Sigmoid colon (tissue), 7 donors: ENCODE data around the gene KLHDC7B. TPM values are rescaled to one million over a fixed set of nuclear protein-coding genes. Genes with fewer than 3 reads are reported as not detected.
A peak's percentile ranks its signal among the peaks of the same experiment; 100 is the strongest.

Source experiments
- DNase-seq: peaks from one replicate; pipeline ENCODE4 v3.0.0-alpha.2; 2019
- H3K27ac ChIP-seq, 4 donors: fragments of 200-600 bp; sonication (generic); one replicate each; pipeline ENCODE4 v1.5.1; 2016 to 2019; ENCODE audit warnings: mild to moderate bottlenecking in 1 of 4
- H3K27me3 ChIP-seq, 3 donors: fragments of 200-600 bp; sonication (generic); one replicate each; pipeline ENCODE4 v1.5.1; 2019; ENCODE audit warnings: mild to moderate bottlenecking in 1 of 3
- H3K36me3 ChIP-seq, 4 donors: fragments of 200-600 bp; sonication (generic); one replicate each; pipeline ENCODE4 v1.5.1; 2016 to 2019
- H3K4me1 ChIP-seq, 4 donors: fragments of 200-600 bp; sonication (generic); one replicate each; pipeline ENCODE4 v1.5.1; 2017 to 2019
- H3K4me3 ChIP-seq, 4 donors: fragments of 200-600 bp; sonication (generic); one replicate each; pipeline ENCODE4 v1.5.1; 2017 to 2019; ENCODE audit warnings: mild to moderate bottlenecking in 2 of 4, moderate library complexity in 1 of 4
- H3K9me3 ChIP-seq, 4 donors: fragments of 200-600 bp in 3 of 4; sonication (generic) in 3 of 4; one replicate each; pipeline versions ENCODE4 v1.5.1 to v1.6.1; 2013 to 2019
- EP300 ChIP-seq, 4 donors: sonication (generic); formaldehyde crosslinking; IDR thresholded peaks; one replicate each; pipeline ENCODE4 v1.6.1; 2017; ENCODE audit warnings: antibody characterized with exemption in 4 of 4
- POLR2A ChIP-seq, 2 donors: fragments of 450-650 bp; IDR thresholded peaks; one replicate each; pipeline ENCODE4 v1.6.1; 2016; ENCODE audit warnings: antibody characterized with exemption in 2 of 2, mild to moderate bottlenecking in 2 of 2, moderate library complexity in 2 of 2
- POLR2AphosphoS5 ChIP-seq, 4 donors: sonication (generic); formaldehyde crosslinking; IDR thresholded peaks; one replicate each; pipeline ENCODE4 v1.6.1; 2017; ENCODE audit warnings: antibody characterized with exemption in 4 of 4
- WGBS, 2 donors: extraction: QIAGEN DNeasy Blood & Tissue Kit; methylation state at CpG; one replicate each; pipeline ENCODE4 v1.1.7; 2013; 5-methylcytosine and 5-hydroxymethylcytosine counted together
- intact Hi-C: fragments of 100-400 bp; cut with DNase I; formaldehyde crosslinking; loops from one replicate; pipeline ENCODE4 v1.15.1; 2023
- polyA plus RNA-seq, 3 donors: library from polyadenylated mRNA; stranded (reverse); fragments of 200-250 nt; gene quantifications; one replicate each; pipeline ENCODE4 v1.2.3, GENCODE V29; 2013
- total RNA-seq, 4 donors: library from RNA; depleted of rRNA; stranded (reverse); fragments of >200 nt; gene quantifications; one replicate each; pipeline ENCODE4 v1.1.0, GENCODE V29; 2016
- TF ChIP-seq, protein P1 (sequence below), 4 experiments: fragments of 450-650 bp in 3 of 4; fragments of 200-600 bp in 1 of 4; IDR thresholded peaks; one replicate each; pipeline ENCODE4 v1.5.1; 2016 to 2019; ENCODE audit warnings: antibody characterized with exemption in 4 of 4, mild to moderate bottlenecking in 3 of 4, moderate library complexity in 2 of 4
- donor health status: healthy with polysubstance abuse.
- donor health status: Bipolar disorder and iron deficiency.
- donor health status: healthy.

Gene KLHDC7B
- total and polyA plus RNA-seq, 7 donors: 2.0 TPM; not detected in 6

DNA sequence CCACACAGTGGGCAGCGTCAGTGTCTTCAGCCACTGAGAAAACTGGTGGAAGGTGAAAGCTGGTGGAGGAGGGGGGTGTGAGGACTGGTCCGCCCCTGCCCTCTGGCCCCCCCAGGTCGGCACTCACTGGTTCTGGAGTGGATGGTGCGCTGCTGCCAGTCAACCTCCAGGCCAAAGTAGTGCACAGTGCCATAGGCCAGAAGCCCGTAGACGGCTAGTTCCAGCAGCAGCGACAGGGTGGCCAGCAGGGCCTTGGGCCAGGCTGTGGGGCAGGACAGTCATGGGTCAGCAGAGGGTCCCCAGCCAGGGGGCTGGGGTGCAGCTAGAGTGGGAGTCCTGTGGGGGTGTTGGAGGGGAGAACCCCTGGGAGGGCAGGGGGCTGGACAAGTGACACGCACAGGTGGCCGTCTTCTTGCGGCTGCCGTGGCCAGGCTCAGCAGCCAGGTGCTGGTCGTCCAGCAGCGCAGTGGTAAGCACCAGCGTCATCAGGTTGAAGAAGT lies 40.4 kb upstream of the KLHDC7B start:
- no peak overlapping the region for H3K4me3 ChIP-seq
- WGBS, 2 donors: 94 to 96% methylated on average over 14 of the region's 14 CpGs
- H3K36me3 ChIP-seq: peaks cover 20 to 36% (median 29%) of the 10 kb centered on the region in 4 donors
- H3K4me1 ChIP-seq: peaks cover 0 to 39% (median 24%) of the 10 kb centered on the region in 4 donors
- TF ChIP-seq EP300 (IDR thresholded peaks at IDR 0.05) (no peak), POLR2AphosphoS5 (IDR thresholded peaks at IDR 0.05) (no peak), POLR2A (IDR thresholded peaks at IDR 0.05) (no peak)
- TF ChIP-seq, protein P1, sequence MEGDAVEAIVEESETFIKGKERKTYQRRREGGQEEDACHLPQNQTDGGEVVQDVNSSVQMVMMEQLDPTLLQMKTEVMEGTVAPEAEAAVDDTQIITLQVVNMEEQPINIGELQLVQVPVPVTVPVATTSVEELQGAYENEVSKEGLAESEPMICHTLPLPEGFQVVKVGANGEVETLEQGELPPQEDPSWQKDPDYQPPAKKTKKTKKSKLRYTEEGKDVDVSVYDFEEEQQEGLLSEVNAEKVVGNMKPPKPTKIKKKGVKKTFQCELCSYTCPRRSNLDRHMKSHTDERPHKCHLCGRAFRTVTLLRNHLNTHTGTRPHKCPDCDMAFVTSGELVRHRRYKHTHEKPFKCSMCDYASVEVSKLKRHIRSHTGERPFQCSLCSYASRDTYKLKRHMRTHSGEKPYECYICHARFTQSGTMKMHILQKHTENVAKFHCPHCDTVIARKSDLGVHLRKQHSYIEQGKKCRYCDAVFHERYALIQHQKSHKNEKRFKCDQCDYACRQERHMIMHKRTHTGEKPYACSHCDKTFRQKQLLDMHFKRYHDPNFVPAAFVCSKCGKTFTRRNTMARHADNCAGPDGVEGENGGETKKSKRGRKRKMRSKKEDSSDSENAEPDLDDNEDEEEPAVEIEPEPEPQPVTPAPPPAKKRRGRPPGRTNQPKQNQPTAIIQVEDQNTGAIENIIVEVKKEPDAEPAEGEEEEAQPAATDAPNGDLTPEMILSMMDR (IDR thresholded peaks at IDR 0.05): no peak
- no peaks in the 10 kb centered on the region for H3K9me3 ChIP-seq
- no peaks in the 10 kb centered on the region for H3K27me3 ChIP-seq
- no peak overlapping the region for H3K27ac ChIP-seq
- DNase-seq: no peak
- intact Hi-C loops: loop anchor here (5.0 kb wide), 2 partner anchors 158 to 263 kb away; no protein-coding TSS in a partner anchor

DNA sequence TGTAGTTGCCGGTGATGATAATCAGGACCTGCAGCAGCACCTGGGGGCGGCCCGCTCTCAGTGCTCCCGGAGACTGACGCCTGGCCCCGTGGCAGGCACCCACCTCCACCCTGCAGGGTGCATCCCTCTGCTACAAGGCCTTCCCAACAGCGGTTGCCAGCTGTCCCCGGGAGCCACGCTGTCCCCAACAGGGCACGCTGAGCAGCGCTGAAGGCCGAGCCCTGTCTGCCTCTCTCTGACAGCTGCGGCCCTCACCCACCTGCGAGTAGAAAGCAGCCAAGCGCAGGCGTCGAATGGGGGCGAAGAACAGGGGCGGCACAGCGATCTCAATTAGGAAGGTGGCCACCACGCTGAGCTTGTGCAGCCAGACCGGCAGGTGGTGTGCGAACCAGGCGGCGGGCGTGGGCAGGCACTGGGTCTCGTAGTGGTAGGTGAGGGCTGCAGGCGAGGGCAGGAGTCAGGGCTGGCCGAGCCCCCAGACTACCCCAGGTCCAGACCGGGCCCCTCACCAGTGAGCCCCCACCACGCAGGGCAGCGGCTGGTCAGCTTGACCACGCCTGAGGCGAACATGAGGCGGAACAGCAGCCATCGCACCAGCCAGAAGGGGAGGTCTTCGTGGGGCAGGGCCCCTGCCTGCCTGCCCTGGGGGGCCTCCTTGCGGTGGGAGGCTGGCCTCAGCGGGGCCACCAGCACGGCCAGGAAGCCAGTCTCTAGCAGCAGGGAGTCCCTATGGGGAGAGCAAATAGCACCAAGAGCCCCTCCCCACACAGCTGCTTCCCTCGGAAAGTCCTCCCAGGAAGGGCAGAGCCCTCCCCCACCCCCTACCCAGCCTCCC lies 39.7 kb upstream of the KLHDC7B start:
- TF ChIP-seq POLR2A (IDR thresholded peaks at IDR 0.05) (no peak), POLR2AphosphoS5 (IDR thresholded peaks at IDR 0.05) (no peak), EP300 (IDR thresholded peaks at IDR 0.05) (no peak)
- TF ChIP-seq, protein P1 (IDR thresholded peaks at IDR 0.05): no peak
- peak; percentile 66 for DNase-seq
- Histone ChIP-seq H3K36me3 (peaks cover 20 to 36% (median 29%) of the 10 kb centered on the region in 4 donors), H3K27me3 (no peaks in the 10 kb centered on the region), H3K9me3 (no peaks in the 10 kb centered on the region), H3K4me3 (peak overlapping the region; percentile 67 to 97 (median 96)), H3K4me1 (peaks cover 0 to 39% (median 24%) of the 10 kb centered on the region in 4 donors), H3K27ac (no peak overlapping the region)
- WGBS, 2 donors: 92 to 94% methylated on average over 41 of the region's 41 CpGs
- intact Hi-C loops: loop anchor here (2.0 to 5.0 kb wide), 3 partner anchors 31 to 264 kb away; partner anchors contain the start of gene SBF1

DNA sequence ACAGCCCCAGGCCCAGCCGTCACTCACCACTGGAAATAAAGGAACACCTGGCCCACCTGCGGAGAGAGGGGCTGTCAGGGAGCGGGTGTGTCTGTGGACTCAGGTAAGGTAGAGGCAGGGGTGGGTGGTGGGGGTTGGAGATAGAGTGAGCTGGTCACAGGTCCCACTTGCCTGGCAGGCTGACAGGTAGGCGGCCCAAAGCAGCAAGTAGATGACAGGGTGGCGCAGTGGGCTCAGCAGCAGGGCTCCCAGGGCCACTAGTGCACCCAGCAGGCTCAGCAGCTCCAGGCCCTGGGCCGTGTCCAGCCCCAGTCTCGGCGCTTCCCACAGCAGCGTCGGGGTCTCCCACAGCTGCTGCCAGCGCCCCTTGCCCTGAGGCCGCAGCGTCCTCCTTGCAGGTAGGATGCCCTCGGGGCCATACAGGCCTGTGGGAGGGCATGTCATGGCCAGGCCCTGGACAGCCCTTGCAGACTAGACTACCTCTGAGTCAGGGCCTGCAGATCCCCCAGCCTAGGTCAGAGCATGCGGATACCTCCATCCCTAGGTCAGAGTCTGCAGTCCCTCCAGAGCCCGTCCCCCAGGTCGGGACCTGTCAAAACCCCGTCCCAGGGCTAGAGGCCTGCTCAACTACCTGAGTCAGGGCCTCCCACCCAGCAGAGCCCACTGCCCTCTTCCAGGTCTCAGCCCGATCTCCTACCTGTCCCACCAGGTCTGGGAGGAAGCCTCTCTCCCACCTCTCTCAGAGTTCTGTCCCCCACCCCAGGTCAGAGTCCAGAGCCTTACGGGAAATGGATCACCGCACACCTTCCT lies 38.9 kb upstream of the KLHDC7B start:
- intact Hi-C loops: loop anchor here (2.0 to 5.0 kb wide), 3 partner anchors 32 to 265 kb away; partner anchors contain the start of gene SBF1
- H3K4me3 ChIP-seq: peak overlapping the region; percentile 67 to 97 (median 96)
- TF ChIP-seq EP300 (IDR thresholded peaks at IDR 0.05) (no peak), POLR2A (IDR thresholded peaks at IDR 0.05) (no peak), POLR2AphosphoS5 (IDR thresholded peaks at IDR 0.05) (no peak)
- TF ChIP-seq, protein P1 (IDR thresholded peaks at IDR 0.05): no peak
- H3K27ac ChIP-seq: peak overlapping the region; percentile 88 to 94 (median 90)
- peak; percentile 82 for DNase-seq
- peaks cover 20 to 36% (median 29%) of the 10 kb centered on the region in 4 donors for H3K36me3 ChIP-seq
- no peaks in the 10 kb centered on the region for H3K27me3 ChIP-seq
- 33 to 42% methylated on average over 21 of the region's 21 CpGs for WGBS, 2 donors
- H3K4me1 ChIP-seq: peaks cover 0 to 39% (median 24%) of the 10 kb centered on the region in 4 donors
- no peaks in the 10 kb centered on the region for H3K9me3 ChIP-seq

GRCh38 chr22:50507421-50507990 lies 38.2 kb upstream of the KLHDC7B start, which contains the start of gene LMF2:
Gene LMF2 (minus strand): TSS chr22:50507702. CDS start chr22:50507675, 27 bp downstream.
- intact Hi-C loops: loop anchor here (2.0 to 5.0 kb wide), 3 partner anchors 33 to 265 kb away; partner anchors contain the start of gene SBF1
- H3K4me1 ChIP-seq: peaks cover 0 to 39% (median 24%) of the 10 kb centered on the region in 4 donors
- DNase-seq: peak; percentile 94
- peaks cover 20 to 34% (median 29%) of the 10 kb centered on the region in 4 donors for H3K36me3 ChIP-seq
- TF ChIP-seq POLR2AphosphoS5 (IDR thresholded peaks at IDR 0.05) (peak; percentile 49 to 86 (median 74)), POLR2A (IDR thresholded peaks at IDR 0.05) (peak; percentile 28 to 30)
- TF ChIP-seq, protein P1 (IDR thresholded peaks at IDR 0.05): no peak
- peak within 1 kb of the TSS; percentile 91 to 98 (median 94) for H3K27ac ChIP-seq
- peak within 1 kb of the TSS; percentile 83 to 97 (median 96) for H3K4me3 ChIP-seq
- 1% methylated on average over 60 to 62 of the region's 62 CpGs for WGBS, 2 donors
- H3K9me3 ChIP-seq: no peaks in the 10 kb centered on the region
- no peaks in the 10 kb centered on the region for H3K27me3 ChIP-seq
